Esophagus (tissue), 2 donors: ENCODE data around the gene GATAD2B. TPM values are rescaled to one million over a fixed set of nuclear protein-coding genes. Genes with fewer than 3 reads are reported as not detected.
A peak's percentile ranks its signal among the peaks of the same experiment; 100 is the strongest.

Experiments used
- H3K27ac ChIP-seq, 2 donors: one replicate each; pipeline ENCODE4 v1.5.1; 2013; ENCODE audit warnings: low read depth in 2 of 2, mild to moderate bottlenecking in 2 of 2, inconsistent platforms in 1 of 2, low read length in 1 of 2, moderate library complexity in 1 of 2
- H3K27me3 ChIP-seq, 2 donors: one replicate each; pipeline ENCODE4 v1.6.1; 2013; ENCODE audit warnings: low read length in 2 of 2, control low read depth in 1 of 2, mild to moderate bottlenecking in 1 of 2; ENCODE audit not compliant: insufficient read depth in 2 of 2, control insufficient read depth in 1 of 2
- H3K36me3 ChIP-seq, 2 donors: one replicate each; pipeline ENCODE4 v1.6.1; 2013; ENCODE audit warnings: low read length in 1 of 2; ENCODE audit not compliant: control insufficient read depth in 2 of 2, insufficient read depth in 2 of 2
- H3K4me1 ChIP-seq, 2 donors: one replicate each; pipeline ENCODE4 v1.6.1; 2013; ENCODE audit warnings: low read length in 1 of 2; ENCODE audit not compliant: control insufficient read depth in 2 of 2, insufficient read depth in 2 of 2
- H3K4me3 ChIP-seq, 2 donors: one replicate each; pipeline ENCODE4 v1.5.1; 2013; ENCODE audit warnings: low read length in 2 of 2, mild to moderate bottlenecking in 2 of 2, low read depth in 1 of 2, moderate library complexity in 1 of 2
- H3K9me3 ChIP-seq, 2 donors: one replicate each; pipeline ENCODE4 v1.6.1; 2013; ENCODE audit warnings: mild to moderate bottlenecking in 2 of 2, low read depth in 1 of 2, low read length in 1 of 2, moderate library complexity in 1 of 2; ENCODE audit not compliant: control insufficient read depth in 2 of 2, insufficient read depth in 1 of 2
- WGBS, 2 donors: extraction: QIAGEN DNeasy Blood & Tissue Kit; methylation state at CpG; one replicate each; pipeline ENCODE4 v1.1.7; 2013; 5-methylcytosine and 5-hydroxymethylcytosine counted together
- polyA plus RNA-seq, 2 donors: library from polyadenylated mRNA; stranded (reverse); fragments of 200-250 nt; gene quantifications; one replicate each; pipeline ENCODE4 v1.2.3, GENCODE V29; 2013
- donor health status: healthy with polysubstance abuse.
- donor health status: Bipolar disorder and iron deficiency.

GATAD2B gene
- polyA plus RNA-seq, 2 donors: 3.2 to 4.4 TPM

GRCh38 chr1:153832293-153832692, 90.5 kb downstream of the GATAD2B start:
- H3K27me3 ChIP-seq: no peaks in the 10 kb centered on the region
- H3K27ac ChIP-seq: no peak overlapping the region
- H3K9me3 ChIP-seq: no peaks in the 10 kb centered on the region
- no peaks in the 10 kb centered on the region for H3K4me1 ChIP-seq
- no peak overlapping the region for H3K4me3 ChIP-seq
- 88 to 95% methylated on average over 3 of the region's 3 CpGs for WGBS, 2 donors
- peaks cover 0 to 3% of the 10 kb centered on the region in 2 donors for H3K36me3 ChIP-seq

- Histone ChIP-seq H3K27ac (no peak overlapping the region), H3K36me3 (peaks cover 3 to 5% of the 10 kb centered on the region in 2 donors), H3K4me3 (no peak overlapping the region), H3K9me3 (no peaks in the 10 kb centered on the region), H3K4me1 (no peaks in the 10 kb centered on the region), H3K27me3 (no peaks in the 10 kb centered on the region)
- WGBS, 2 donors: 84 to 85% methylated on average over 2 of the region's 2 CpGs
Observed at GRCh38 chr1:153831026-153831425, 91.7 kb downstream of the GATAD2B start.

GRCh38 chr1:153827168-153827964, 95.4 kb downstream of the GATAD2B start:
- Histone ChIP-seq H3K4me3 (no peak overlapping the region), H3K27me3 (no peaks in the 10 kb centered on the region), H3K27ac (no peak overlapping the region), H3K4me1 (no peaks in the 10 kb centered on the region), H3K36me3 (peaks cover 3 to 7% of the 10 kb centered on the region in 2 donors), H3K9me3 (no peaks in the 10 kb centered on the region)
- WGBS, 2 donors: 87 to 88% methylated on average over 6 of the region's 6 CpGs

- H3K27me3 ChIP-seq: no peaks in the 10 kb centered on the region
- H3K36me3 ChIP-seq: peaks cover 0 to 14% of the 10 kb centered on the region in 2 donors
- WGBS, 2 donors: 81 to 84% methylated on average over 2 of the region's 2 CpGs
Observed at GRCh38 chr1:153818876-153819275, 103.9 kb downstream of the GATAD2B start.

GRCh38 chr1:153816283-153816889, 106.4 kb downstream of the GATAD2B start:
- no peaks in the 10 kb centered on the region for H3K9me3 ChIP-seq
- H3K4me1 ChIP-seq: no peaks in the 10 kb centered on the region
- no peaks in the 10 kb centered on the region for H3K27me3 ChIP-seq
- no peak overlapping the region for H3K27ac ChIP-seq
- no peak overlapping the region for H3K4me3 ChIP-seq
- H3K36me3 ChIP-seq: peaks cover 4 to 23% of the 10 kb centered on the region in 2 donors
- 84 to 88% methylated on average over 13 of the region's 13 CpGs for WGBS, 2 donors

More at GRCh38 chr1:153818876-153819275, 103.9 kb downstream of the GATAD2B start:
- Histone ChIP-seq H3K27ac (no peak overlapping the region), H3K4me1 (no peaks in the 10 kb centered on the region), H3K9me3 (no peaks in the 10 kb centered on the region), H3K4me3 (no peak overlapping the region)

GRCh38 chr1:153805886-153806719, 116.7 kb downstream of the GATAD2B start:
- Histone ChIP-seq H3K27ac (peak overlapping the region; percentile 34 to 35), H3K9me3 (no peaks in the 10 kb centered on the region), H3K4me1 (no peaks in the 10 kb centered on the region), H3K4me3 (no peak overlapping the region), H3K27me3 (no peaks in the 10 kb centered on the region), H3K36me3 (peaks cover 3 to 13% of the 10 kb centered on the region in 2 donors)
- WGBS, 2 donors: 80% methylated on average over 10 to 11 of the region's 11 CpGs

GRCh38 chr1:153805042-153805745, 117.6 kb downstream of the GATAD2B start:
- WGBS, 2 donors: 53 to 56% methylated on average over 5 of the region's 5 CpGs
- Histone ChIP-seq H3K4me1 (no peaks in the 10 kb centered on the region), H3K4me3 (no peak overlapping the region), H3K9me3 (no peaks in the 10 kb centered on the region), H3K36me3 (peaks cover 2 to 12% of the 10 kb centered on the region in 2 donors), H3K27ac (peak overlapping the region; percentile 61), H3K27me3 (no peaks in the 10 kb centered on the region)

GRCh38 chr1:153804112-153804511, 118.7 kb downstream of the GATAD2B start:
- WGBS, 2 donors: 65 to 84% methylated on average over 2 of the region's 2 CpGs
- no peaks in the 10 kb centered on the region for H3K9me3 ChIP-seq
- no peak overlapping the region for H3K4me3 ChIP-seq
- no peaks in the 10 kb centered on the region for H3K4me1 ChIP-seq
- H3K36me3 ChIP-seq: peaks cover 0 to 12% of the 10 kb centered on the region in 2 donors
- no peaks in the 10 kb centered on the region for H3K27me3 ChIP-seq
- H3K27ac ChIP-seq: no peak overlapping the region

- Histone ChIP-seq H3K27me3 (no peaks in the 10 kb centered on the region), H3K27ac (no peak overlapping the region), H3K4me3 (no peak overlapping the region), H3K4me1 (no peaks in the 10 kb centered on the region), H3K36me3 (peaks cover 0 to 12% of the 10 kb centered on the region in 2 donors), H3K9me3 (no peaks in the 10 kb centered on the region)
- 73 to 74% methylated on average over 3 of the region's 3 CpGs for WGBS, 2 donors
Observed at GRCh38 chr1:153803470-153804056, 119.2 kb downstream of the GATAD2B start.
